Tongue (tissue), 2 donors: ENCODE results near the gene RPL11. TPM values are rescaled to one million over a fixed set of nuclear protein-coding genes. Genes with fewer than 3 reads are reported as not detected.
A peak's percentile ranks its signal among the peaks of the same experiment; 100 is the strongest.
"Not testable (repeated sequence)": the region's sequence is repeated elsewhere in the genome, so short reads cannot be mapped to it uniquely, and the experiment has no call there.

Experiments used
- DNase-seq: peaks from one replicate; pipeline ENCODE4 v3.0.0-alpha.2; 2015
- total RNA-seq: library from RNA; depleted of rRNA; stranded (reverse); fragments of >200 nt; gene quantifications from one replicate; pipeline ENCODE4 v1.2.3, GENCODE V29; 2014

The RPL11 gene
- 1,184 TPM for total RNA-seq

GRCh38 chr1:23691499-23692307 lies at the start of gene RPL11:
RPL11 (plus strand) TSS chr1:23691806; CDS start chr1:23691824, 18 bp downstream.
- DNase-seq, result peak; percentile 98

GRCh38 chr1:23643736-23644554 lies 47.7 kb upstream of the RPL11 start:
- DNase-seq, result peak; percentile 47

- no peak for DNase-seq
Observed at GRCh38 chr1:23644555-23644866, 47.1 kb upstream of the RPL11 start.

- DNase-seq, result no peak
Observed at GRCh38 chr1:23645338-23645737, 46.3 kb upstream of the RPL11 start.

GRCh38 chr1:23646091-23646490 lies 45.5 kb upstream of the RPL11 start:
- no peak for DNase-seq

GRCh38 chr1:23646541-23646940 lies 45.1 kb upstream of the RPL11 start:
- no peak for DNase-seq

GRCh38 chr1:23648576-23648975 lies 43.0 kb upstream of the RPL11 start:
- DNase-seq, result no peak

GRCh38 chr1:23649157-23649556 lies 42.4 kb upstream of the RPL11 start:
- DNase-seq, result not testable (repeated sequence)

- DNase-seq, result no peak
Observed at GRCh38 chr1:23650344-23650990, 41.1 kb upstream of the RPL11 start.

- no peak for DNase-seq
Observed at GRCh38 chr1:23651069-23651808, 40.4 kb upstream of the RPL11 start.

GRCh38 chr1:23657659-23658275 lies 33.8 kb upstream of the RPL11 start:
- peak; percentile 61 for DNase-seq

- DNase-seq, result no peak
Observed at GRCh38 chr1:23660671-23661070, 30.9 kb upstream of the RPL11 start.

- no peak for DNase-seq
Observed at GRCh38 chr1:23661887-23662286, 29.7 kb upstream of the RPL11 start.

GRCh38 chr1:23664837-23665795 lies 26.5 kb upstream of the RPL11 start:
- DNase-seq, result peak; percentile 29

- no peak for DNase-seq
Observed at GRCh38 chr1:23667411-23667810, 24.2 kb upstream of the RPL11 start.

- DNase-seq, result no peak
Observed at GRCh38 chr1:23670709-23671108, 20.9 kb upstream of the RPL11 start.

- peak; percentile 59 for DNase-seq
Observed at GRCh38 chr1:23673086-23673813, 18.4 kb upstream of the RPL11 start.

GRCh38 chr1:23679815-23680214 lies 11.8 kb upstream of the RPL11 start:
- no peak for DNase-seq

GRCh38 chr1:23682946-23683345 lies 8.7 kb upstream of the RPL11 start:
- DNase-seq, result no peak

- DNase-seq, result no peak
Observed at GRCh38 chr1:23684415-23684814, 7.2 kb upstream of the RPL11 start.
